GM12878 (cell line): ENCODE measurements around the gene DPRX. TPM values are rescaled to one million over a fixed set of nuclear protein-coding genes. Genes with fewer than 3 reads are reported as not detected.

Source experiments
- ATAC-seq: fragments of 200-7000 bp; cut with Tn5 transposase; 3 replicates; pipeline ENCODE4 v1.9.1; 2020; ENCODE audit warnings: mild to moderate bottlenecking, moderate library complexity
- BruUV-seq: library from RNA; stranded (reverse); fragments of 400-500 nt; replicated peaks from 2 replicates; lab custom pipeline; 2021; lab: Mats Ljungman, UMichigan
- CTCF ChIA-PET: fragments of 300-600 bp; sonication (Branson Sonifier 250); formaldehyde crosslinking; extraction: SDS; loops from one replicate; lab custom pipeline; 2021; ENCODE audit warnings: inconsistent platforms; lab: Yijun Ruan, JAX
- POLR2A ChIA-PET: fragments of 350-600 bp; formaldehyde crosslinking; extraction: SDS; loops from one replicate; lab custom pipeline; 2021; ENCODE audit warnings: inconsistent platforms; lab: Charles Lee
- RAD21 ChIA-PET: fragments of 300-600 bp; sonication (Branson Sonifier 250); formaldehyde crosslinking; loops from one replicate; lab custom pipeline; 2023; ENCODE audit warnings: antibody characterized with exemption; ENCODE audit not compliant: unreplicated experiment; lab: Charles Lee
- SMC1A ChIA-PET: fragments of 300-600 bp; sonication (Branson Sonifier 250); formaldehyde crosslinking; loops from one replicate; lab custom pipeline; 2023; ENCODE audit not compliant: unreplicated experiment, uncharacterized antibody; lab: Charles Lee
- DNase-seq: peaks from one replicate; pipeline ENCODE4 v3.0.0-alpha.2; 2011; ENCODE audit warnings: low read depth, low spot score
- FAIRE-seq: peaks from 3 replicates; lab custom pipeline; 2011; peaks lifted over from hg19 to GRCh38; lab: Jason Lieb, UNC
- H2AFZ ChIP-seq: 2 replicates; pipeline ENCODE4 v1.6.0; 2011; ENCODE audit warnings: low read depth, low read length, control low read depth; ENCODE audit not compliant: control insufficient read depth
- H3K27ac ChIP-seq: 2 replicates; pipeline ENCODE4 v1.5.1; 2011; ENCODE audit warnings: control low read depth; ENCODE audit not compliant: control insufficient read depth, insufficient read depth
- H3K27me3 ChIP-seq, 2 experiments: replicated peaks in 1 of 2; 2 replicates each; pipeline versions ENCODE4 v1.6.0 to v1.6.1; 2011; ENCODE audit warnings: low read length in 1 of 2; ENCODE audit not compliant: control insufficient read depth in 2 of 2, insufficient read depth in 2 of 2
- H3K36me3 ChIP-seq, 2 experiments: 2 replicates each; pipeline ENCODE4 v1.5.1; 2011; ENCODE audit warnings: low read length in 1 of 2; ENCODE audit not compliant: control insufficient read depth in 2 of 2, insufficient read depth in 2 of 2
- H3K4me1 ChIP-seq: 2 replicates; pipeline ENCODE4 v1.6.1; 2011; ENCODE audit warnings: mild to moderate bottlenecking, low read length, moderate library complexity, mixed read lengths; ENCODE audit not compliant: control insufficient read depth, insufficient read depth
- H3K4me2 ChIP-seq: 2 replicates; pipeline ENCODE4 v1.6.0; 2011; ENCODE audit warnings: control low read depth; ENCODE audit not compliant: control insufficient read depth, insufficient read depth
- H3K4me3 ChIP-seq: fragments of 200-600 bp; sonication (generic); 2 replicates; pipeline ENCODE4 v1.5.1; 2016
- H3K79me2 ChIP-seq: 2 replicates; pipeline ENCODE4 v1.6.0; 2011; ENCODE audit warnings: low read length; ENCODE audit not compliant: control insufficient read depth, insufficient read depth
- H3K9ac ChIP-seq: 2 replicates; pipeline ENCODE4 v1.8.0; 2011; ENCODE audit warnings: low read length, control low read depth, mixed read lengths; ENCODE audit not compliant: control insufficient read depth, insufficient read depth
- H3K9me3 ChIP-seq: replicated peaks from 3 replicates; pipeline ENCODE4 v1.5.1; 2011; ENCODE audit warnings: mild to moderate bottlenecking, low read length; ENCODE audit not compliant: control insufficient read depth, insufficient read depth
- H4K20me1 ChIP-seq: 2 replicates; pipeline ENCODE4 v1.6.0; 2011; ENCODE audit not compliant: control insufficient read depth, insufficient read depth
- BRCA1 ChIP-seq: IDR thresholded peaks from 2 replicates; pipeline ENCODE4 v1.6.1; 2011; ENCODE audit warnings: low read depth, low read length, improper control_type of control experiment
- GABPA ChIP-seq: IDR thresholded peaks from 2 replicates; pipeline ENCODE4 v1.6.1; 2014; ENCODE audit warnings: antibody characterized with exemption, low read depth, mild to moderate bottlenecking, inconsistent platforms
- SMAD5 ChIP-seq: IDR thresholded peaks from 2 replicates; pipeline ENCODE4 v1.6.1; 2016; ENCODE audit warnings: antibody characterized with exemption, low read depth
- YY1 ChIP-seq: IDR thresholded peaks from 2 replicates; pipeline ENCODE4 v1.6.1; 2011; ENCODE audit warnings: low read depth, mild to moderate bottlenecking, low read length
- ZBTB11 ChIP-seq: fragments of 450-650 bp; formaldehyde crosslinking; IDR thresholded peaks from 2 replicates; pipeline ENCODE4 v1.5.0; 2022; ENCODE audit warnings: mild to moderate bottlenecking, missing genetic modification characterization
- ZNF622 ChIP-seq: fragments of 450-650 bp; IDR thresholded peaks from 2 replicates; pipeline ENCODE4 v1.6.1; 2017; ENCODE audit warnings: mild to moderate bottlenecking, inconsistent platforms
- WGBS: methylation state at CpG from one replicate; pipeline ENCODE4 v1.1.6; 2016; ENCODE audit warnings: low lambda C conversion rate; ENCODE audit not compliant: insufficient replicate concordance, insufficient coverage; ENCODE audit errors: missing lambda C conversion rate; 5-methylcytosine and 5-hydroxymethylcytosine counted together
- in situ Hi-C: fragments of 300-500 bp; cut with MboI; formaldehyde crosslinking; loops from 9 replicates; pipeline ENCODE4 v1.14.3; 2018; ENCODE audit warnings: mixed read lengths
- intact Hi-C: fragments of 100-400 bp; cut with micrococcal nuclease; formaldehyde crosslinking; loops from one replicate; pipeline ENCODE4 v1.14.2; 2022; ENCODE audit not compliant: unreplicated experiment
- polyA plus RNA-seq, 11 experiments: library from polyadenylated mRNA; depleted of rRNA in 4 of 11; unstranded in 6 of 11; stranded (reverse) in 5 of 11; fragments of >200 nt; fragmentation: Nextera tagmentation in 4 of 11; fragmentation: Illumina TruSeq in 1 of 11; extraction: Ambion mirVana in 4 of 11; extraction: Trizol in 1 of 11; gene quantifications; 1 replicate in 1 of 11; 2 replicates in 10 of 11; pipeline versions ENCODE4 v1.2.1 to v1.2.3, GENCODE V29; 2011 to 2016; ENCODE audit warnings: inconsistent platforms in 2 of 11, missing spikeins in 2 of 11, low read depth in 1 of 11
- total RNA-seq, 4 experiments: library from RNA; depleted of rRNA in 3 of 4; stranded (reverse); fragments of >200 nt in 3 of 4; fragmentation: Illumina TruSeq in 1 of 4; extraction: Trizol in 1 of 4; gene quantifications; 2 replicates each; pipeline versions ENCODE4 v1.2.1 to v1.2.3, GENCODE V29; 2013 to 2021
- TF ChIP-seq, protein P1 (sequence below): fragments of 450-650 bp; IDR thresholded peaks from 2 replicates; pipeline ENCODE4 v1.6.1; 2017; ENCODE audit warnings: mild to moderate bottlenecking, low read depth, inconsistent platforms; ENCODE audit not compliant: poor library complexity, severe bottlenecking

Gene DPRX
- total and polyA plus RNA-seq, 10 of the 15 experiments (the other 5 are each of a cell fraction or from before 2014, with no cell fraction given), result not detected

- no peaks in the 10 kb centered on the region for H4K20me1 ChIP-seq
- H3K4me3 ChIP-seq, result no peak overlapping the region
- H3K4me1 ChIP-seq, result no peaks in the 10 kb centered on the region
- no peak for FAIRE-seq
- no TSS peak for BruUV-seq
- H3K36me3 ChIP-seq, result no peaks in the 10 kb centered on the region
- no peak for ATAC-seq
- WGBS, result 5% methylated on average over 4 of the region's 4 CpGs
- RAD21 ChIA-PET, result no interaction called here
- no peak overlapping the region for H3K4me2 ChIP-seq
- no peak for TF ChIP-seq GABPA
- no peak for TF ChIP-seq ZNF622
- TF ChIP-seq SMAD5, result no peak
- no peak for TF ChIP-seq ZBTB11 (CRISPR knock-in tag)
- TF ChIP-seq BRCA1, result no peak
- TF ChIP-seq YY1, result no peak
- TF ChIP-seq, protein P1, sequence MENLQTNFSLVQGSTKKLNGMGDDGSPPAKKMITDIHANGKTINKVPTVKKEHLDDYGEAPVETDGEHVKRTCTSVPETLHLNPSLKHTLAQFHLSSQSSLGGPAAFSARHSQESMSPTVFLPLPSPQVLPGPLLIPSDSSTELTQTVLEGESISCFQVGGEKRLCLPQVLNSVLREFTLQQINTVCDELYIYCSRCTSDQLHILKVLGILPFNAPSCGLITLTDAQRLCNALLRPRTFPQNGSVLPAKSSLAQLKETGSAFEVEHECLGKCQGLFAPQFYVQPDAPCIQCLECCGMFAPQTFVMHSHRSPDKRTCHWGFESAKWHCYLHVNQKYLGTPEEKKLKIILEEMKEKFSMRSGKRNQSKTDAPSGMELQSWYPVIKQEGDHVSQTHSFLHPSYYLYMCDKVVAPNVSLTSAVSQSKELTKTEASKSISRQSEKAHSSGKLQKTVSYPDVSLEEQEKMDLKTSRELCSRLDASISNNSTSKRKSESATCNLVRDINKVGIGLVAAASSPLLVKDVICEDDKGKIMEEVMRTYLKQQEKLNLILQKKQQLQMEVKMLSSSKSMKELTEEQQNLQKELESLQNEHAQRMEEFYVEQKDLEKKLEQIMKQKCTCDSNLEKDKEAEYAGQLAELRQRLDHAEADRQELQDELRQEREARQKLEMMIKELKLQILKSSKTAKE, result no peak
- intact Hi-C loops (no loop called here), in situ Hi-C loops (no loop called here)
- no peaks in the 10 kb centered on the region; the same call in 1 of the 3 replicates for H3K9me3 ChIP-seq
- no peak overlapping the region for H3K9ac ChIP-seq
- no peak for DNase-seq
- POLR2A ChIA-PET, result no interaction called here
- no peaks in the 10 kb centered on the region for H3K79me2 ChIP-seq
- SMC1A ChIA-PET, result no interaction called here
- H3K27me3 ChIP-seq, result no peaks in the 10 kb centered on the region
- H3K27ac ChIP-seq, result no peak overlapping the region
- H2AFZ ChIP-seq, result no peak overlapping the region
- CTCF ChIA-PET, result no interaction called here
Measured at GRCh38 chr19:53644061-53644816, 12.4 kb downstream of the DPRX start.
